WI38 (cell line): ENCODE data around the gene WIPF3.

Experiments used
- H3K4me3 ChIP-seq: 2 replicates; pipeline ENCODE4 v1.5.1; 2011; ENCODE audit warnings: low read depth, mild to moderate bottlenecking, control low read depth, low read length
- TF ChIP-seq, protein P1 (sequence below): IDR thresholded peaks from 2 replicates; pipeline ENCODE4 v1.5.1; 2012; ENCODE audit warnings: low read depth, mild to moderate bottlenecking, control low read depth, low read length

Gene WIPF3

DNA sequence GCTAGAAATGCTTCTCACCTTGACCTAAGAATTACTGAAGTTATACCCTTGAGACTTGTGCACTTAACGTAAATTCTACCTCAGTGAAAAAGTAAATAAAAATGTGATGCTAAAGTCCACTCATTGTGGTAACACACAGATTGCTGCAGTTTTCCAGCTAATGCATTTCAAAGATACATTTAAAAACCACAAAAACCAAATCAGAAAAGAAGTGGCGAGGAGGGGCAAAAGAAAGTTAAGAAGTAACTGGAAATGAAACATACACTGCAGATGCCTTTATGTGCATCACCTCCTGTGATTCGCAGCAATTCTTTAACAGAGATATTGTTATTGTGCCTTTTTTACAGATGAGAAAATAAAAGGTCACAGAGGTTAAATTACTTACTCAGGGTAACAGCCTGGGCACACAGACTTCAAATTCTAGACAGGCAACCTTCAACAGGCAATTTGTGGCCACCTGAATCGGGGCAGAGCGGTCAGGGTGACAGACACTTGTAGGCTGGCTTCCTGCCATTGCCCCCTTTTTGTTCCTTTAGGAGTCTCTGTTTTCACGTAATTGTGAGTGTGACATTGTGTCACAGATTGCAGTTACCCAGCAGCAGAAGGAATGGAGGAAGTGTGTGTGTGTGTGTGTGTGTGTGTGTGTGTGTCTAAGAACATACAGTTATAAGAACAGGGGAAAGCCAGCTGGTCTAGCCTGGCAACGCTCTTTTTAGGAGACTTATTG lies 1.9 kb downstream of the WIPF3 start:
- TF ChIP-seq, protein P1, sequence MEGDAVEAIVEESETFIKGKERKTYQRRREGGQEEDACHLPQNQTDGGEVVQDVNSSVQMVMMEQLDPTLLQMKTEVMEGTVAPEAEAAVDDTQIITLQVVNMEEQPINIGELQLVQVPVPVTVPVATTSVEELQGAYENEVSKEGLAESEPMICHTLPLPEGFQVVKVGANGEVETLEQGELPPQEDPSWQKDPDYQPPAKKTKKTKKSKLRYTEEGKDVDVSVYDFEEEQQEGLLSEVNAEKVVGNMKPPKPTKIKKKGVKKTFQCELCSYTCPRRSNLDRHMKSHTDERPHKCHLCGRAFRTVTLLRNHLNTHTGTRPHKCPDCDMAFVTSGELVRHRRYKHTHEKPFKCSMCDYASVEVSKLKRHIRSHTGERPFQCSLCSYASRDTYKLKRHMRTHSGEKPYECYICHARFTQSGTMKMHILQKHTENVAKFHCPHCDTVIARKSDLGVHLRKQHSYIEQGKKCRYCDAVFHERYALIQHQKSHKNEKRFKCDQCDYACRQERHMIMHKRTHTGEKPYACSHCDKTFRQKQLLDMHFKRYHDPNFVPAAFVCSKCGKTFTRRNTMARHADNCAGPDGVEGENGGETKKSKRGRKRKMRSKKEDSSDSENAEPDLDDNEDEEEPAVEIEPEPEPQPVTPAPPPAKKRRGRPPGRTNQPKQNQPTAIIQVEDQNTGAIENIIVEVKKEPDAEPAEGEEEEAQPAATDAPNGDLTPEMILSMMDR, result no peak
- H3K4me3 ChIP-seq, result no peak overlapping the region

GRCh38 chr7:29809533-29810155 lies 3.3 kb downstream of the WIPF3 start:
- TF ChIP-seq, protein P1, result no peak
- no peak overlapping the region for H3K4me3 ChIP-seq

DNA sequence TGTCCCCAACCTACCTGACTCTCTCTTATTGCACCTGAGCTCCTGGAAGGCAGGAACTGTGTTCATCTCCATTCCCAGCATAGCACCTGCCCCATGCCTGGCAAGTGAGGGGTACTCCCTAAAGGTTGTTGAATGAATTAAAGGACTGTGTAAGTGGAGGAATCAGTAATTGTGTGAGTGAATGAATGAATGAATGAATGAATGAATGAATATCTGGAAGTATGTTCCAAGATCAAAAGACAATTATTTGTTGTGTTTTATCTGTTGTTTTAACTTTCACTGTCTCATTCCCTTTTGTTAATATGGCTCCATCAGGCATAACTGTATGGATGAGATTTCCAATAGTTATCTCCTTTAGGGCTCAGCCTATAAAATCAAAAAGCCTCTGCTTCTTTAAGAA lies 4.0 kb downstream of the WIPF3 start:
- TF ChIP-seq, protein P1, result no peak
- no peak overlapping the region for H3K4me3 ChIP-seq

DNA sequence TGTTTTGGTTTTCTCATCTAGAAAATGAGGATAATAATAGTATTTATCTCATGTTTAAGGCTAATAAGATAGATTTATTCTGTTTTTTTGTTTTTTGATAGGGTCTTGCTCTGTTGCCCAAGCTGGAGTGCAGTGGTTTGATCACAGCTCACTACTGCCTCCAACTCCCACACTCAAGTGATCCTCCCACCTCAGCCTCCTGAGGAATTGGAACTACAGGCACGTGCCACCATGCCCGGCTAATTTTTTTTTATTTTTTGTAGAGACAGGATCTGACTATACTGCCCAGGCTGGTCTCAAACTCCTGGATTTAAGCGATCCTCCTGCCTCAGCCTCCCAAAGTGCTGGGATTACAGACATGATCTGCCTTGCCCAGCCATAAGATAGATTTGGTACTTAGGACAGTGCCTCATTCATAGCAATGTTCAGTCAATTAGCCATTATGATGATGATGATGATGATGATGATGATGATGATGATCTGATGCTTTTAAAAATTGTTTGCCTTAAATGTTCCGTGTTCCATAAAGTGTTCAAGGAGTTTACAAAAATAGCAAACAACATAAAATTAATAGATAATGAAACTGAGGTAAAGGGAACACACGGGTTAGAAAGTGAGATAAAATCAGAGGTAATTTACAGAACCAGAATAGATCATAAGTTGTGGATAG lies 4.6 kb downstream of the WIPF3 start:
- TF ChIP-seq, protein P1, result no peak
- no peak overlapping the region for H3K4me3 ChIP-seq

DNA sequence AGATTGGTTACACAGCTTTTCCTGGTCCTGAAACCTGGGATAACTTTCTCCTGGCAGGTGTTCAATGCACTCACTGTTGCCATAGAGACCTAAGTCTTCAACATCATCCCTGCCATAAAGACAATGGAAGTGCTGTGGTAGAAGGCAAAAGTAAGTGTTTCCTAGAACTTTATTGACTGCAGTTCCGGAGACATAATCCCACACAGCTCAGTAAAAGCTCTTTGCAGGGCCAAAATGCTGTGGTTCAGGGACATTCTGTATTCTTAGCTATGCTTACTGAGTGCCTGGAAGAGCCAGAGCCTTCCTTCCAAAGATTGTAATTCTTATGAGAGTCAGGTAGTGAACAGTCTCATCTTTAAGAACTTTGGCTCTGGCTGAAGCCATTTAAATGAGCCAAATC lies 5.3 kb downstream of the WIPF3 start:
- H3K4me3 ChIP-seq, result no peak overlapping the region
- TF ChIP-seq, protein P1, result no peak

DNA sequence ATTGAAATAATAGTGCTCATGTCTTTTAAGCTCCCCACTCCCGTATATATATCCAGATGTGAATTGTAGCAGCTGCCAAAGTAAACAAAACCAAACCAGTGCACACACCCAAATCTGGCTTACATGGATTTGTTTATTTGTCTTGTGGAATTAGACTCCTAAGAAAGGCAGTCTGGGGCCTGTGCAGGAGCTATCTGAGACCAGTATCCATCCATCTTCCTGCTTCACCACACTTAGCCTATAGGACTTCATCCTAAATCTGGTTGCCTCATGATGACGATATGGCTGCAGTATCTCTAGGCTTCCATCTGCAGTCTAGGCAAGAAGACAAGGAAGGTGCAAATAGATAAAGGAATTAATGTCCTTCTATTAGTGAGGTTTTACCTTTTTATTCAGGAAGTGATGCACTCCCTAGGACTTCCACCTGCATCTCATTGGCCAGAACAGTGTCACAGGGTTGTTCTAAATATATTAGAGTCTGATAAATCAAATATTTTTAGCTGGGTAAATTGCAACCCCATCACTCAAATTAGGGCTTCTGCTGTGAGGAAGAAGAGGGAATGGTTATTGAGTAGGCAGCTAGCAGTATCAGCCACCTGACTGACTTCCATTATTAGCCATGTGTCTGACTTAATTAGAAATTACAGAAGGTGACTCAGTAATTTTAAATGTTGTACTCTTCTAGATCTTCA lies 6.0 kb downstream of the WIPF3 start:
- TF ChIP-seq, protein P1, result no peak
- H3K4me3 ChIP-seq, result no peak overlapping the region
